ENCODE data around the gene FADS3. TPM values are rescaled to one million over a fixed set of nuclear protein-coding genes. Genes with fewer than 3 reads are reported as not detected.

FADS3 gene
- total RNA-seq, 3 donors from 2014 or later, result 8.4 to 21.0 (median 11.5) TPM

DNA sequence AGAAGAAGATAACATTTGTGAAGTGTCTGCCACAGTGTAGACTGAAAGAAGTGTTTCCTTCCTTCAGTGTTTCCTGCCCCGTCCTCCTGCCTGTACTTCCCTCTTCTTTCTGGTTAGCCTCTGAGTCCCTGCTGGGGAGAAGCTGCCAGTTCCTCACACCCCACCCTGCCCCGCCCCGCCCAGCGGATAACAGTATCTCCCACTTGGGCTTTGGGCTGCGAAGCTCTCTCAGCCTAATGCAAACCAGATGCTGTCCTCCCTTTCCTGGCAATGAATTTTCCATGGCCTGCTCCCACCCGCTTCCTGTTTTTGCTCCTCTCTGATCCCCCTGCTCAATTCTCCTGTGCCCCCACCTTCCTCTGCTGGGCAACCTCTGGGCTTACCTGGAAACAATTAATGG is 31.2 kb upstream of the FADS3 start:
- ATAC-seq, result peak; percentile 53
- Histone ChIP-seq H3K36me3 (ENCODE audit: low read depth) (no peaks in the 10 kb centered on the region), H3K4me3 (no peak overlapping the region), H3K9me3 (no peaks in the 10 kb centered on the region), H3K4me1 (ENCODE audit: low read depth) (no peaks in the 10 kb centered on the region)
- DNase-seq, result peak; percentile 36 to 79 (median 55)
- intact Hi-C loops (cut with DNase I, micrococcal nuclease), result no loop called here
- TF ChIP-seq, protein P1, sequence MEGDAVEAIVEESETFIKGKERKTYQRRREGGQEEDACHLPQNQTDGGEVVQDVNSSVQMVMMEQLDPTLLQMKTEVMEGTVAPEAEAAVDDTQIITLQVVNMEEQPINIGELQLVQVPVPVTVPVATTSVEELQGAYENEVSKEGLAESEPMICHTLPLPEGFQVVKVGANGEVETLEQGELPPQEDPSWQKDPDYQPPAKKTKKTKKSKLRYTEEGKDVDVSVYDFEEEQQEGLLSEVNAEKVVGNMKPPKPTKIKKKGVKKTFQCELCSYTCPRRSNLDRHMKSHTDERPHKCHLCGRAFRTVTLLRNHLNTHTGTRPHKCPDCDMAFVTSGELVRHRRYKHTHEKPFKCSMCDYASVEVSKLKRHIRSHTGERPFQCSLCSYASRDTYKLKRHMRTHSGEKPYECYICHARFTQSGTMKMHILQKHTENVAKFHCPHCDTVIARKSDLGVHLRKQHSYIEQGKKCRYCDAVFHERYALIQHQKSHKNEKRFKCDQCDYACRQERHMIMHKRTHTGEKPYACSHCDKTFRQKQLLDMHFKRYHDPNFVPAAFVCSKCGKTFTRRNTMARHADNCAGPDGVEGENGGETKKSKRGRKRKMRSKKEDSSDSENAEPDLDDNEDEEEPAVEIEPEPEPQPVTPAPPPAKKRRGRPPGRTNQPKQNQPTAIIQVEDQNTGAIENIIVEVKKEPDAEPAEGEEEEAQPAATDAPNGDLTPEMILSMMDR (IDR thresholded peaks at IDR 0.05), result no peak

GRCh38 chr11:61921446-61921845 is 30.1 kb upstream of the FADS3 start:
- intact Hi-C loops (cut with DNase I, micrococcal nuclease), result no loop called here
- no peaks in the 10 kb centered on the region for H3K4me1 ChIP-seq (ENCODE audit: low read depth)
- H3K9me3 ChIP-seq, result no peaks in the 10 kb centered on the region
- no peak for ATAC-seq
- TF ChIP-seq, protein P1 (IDR thresholded peaks at IDR 0.05), result no peak
- H3K4me3 ChIP-seq, result no peak overlapping the region
- H3K36me3 ChIP-seq (ENCODE audit: low read depth), result no peaks in the 10 kb centered on the region
- DNase-seq, result no peak

DNA sequence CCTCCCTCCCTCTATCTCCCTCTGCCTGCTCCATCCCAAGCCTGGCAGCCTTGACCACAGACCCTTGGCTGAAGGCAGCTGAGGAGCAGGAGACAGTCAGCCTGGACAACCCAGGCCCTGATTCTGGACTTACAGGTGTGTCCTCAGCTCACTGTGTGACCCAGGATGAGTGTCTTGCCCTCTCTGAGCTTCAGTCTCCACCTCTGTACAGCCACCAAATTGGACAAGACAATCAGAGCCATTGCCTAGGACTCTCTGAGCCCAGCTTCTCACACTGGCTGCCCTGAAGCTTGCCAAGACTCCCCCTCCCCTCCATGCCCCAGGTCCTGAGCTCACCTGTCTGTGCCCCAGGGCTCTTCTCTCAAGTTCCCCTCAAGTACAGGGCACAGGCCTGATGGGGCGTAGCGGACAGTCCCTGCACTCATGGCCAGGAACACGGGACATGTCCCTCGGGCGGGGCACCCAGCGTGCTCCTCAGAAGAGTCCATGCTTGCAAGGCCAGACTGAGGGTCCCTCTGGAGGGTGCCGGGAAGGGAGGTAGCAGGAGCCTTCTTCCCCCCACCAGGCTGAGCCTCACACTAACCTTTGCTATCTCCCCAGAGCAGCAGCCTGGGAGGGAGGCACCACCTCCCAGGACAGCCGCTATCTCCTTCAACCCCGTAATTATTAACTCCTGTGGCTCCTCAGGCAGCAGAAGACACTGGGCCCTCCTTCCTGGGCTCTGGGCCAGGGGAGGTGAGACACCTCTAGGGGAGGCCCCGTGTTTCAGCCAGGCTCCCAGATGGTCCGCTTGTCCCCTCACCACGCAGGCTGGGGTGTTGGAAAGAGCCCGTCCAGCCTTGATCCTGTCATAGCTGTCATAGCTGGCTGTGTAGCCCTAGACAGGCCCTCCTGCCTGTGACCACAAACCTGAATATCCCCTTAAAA is 28.6 kb upstream of the FADS3 start:
- TF ChIP-seq, protein P1 (IDR thresholded peaks at IDR 0.05), result no peak
- DNase-seq (peak in 2 of 3 donors; percentile 22 to 50), ATAC-seq (no peak)
- Histone ChIP-seq H3K4me1 (ENCODE audit: low read depth) (no peaks in the 10 kb centered on the region), H3K9me3 (no peaks in the 10 kb centered on the region), H3K36me3 (ENCODE audit: low read depth) (no peaks in the 10 kb centered on the region), H3K4me3 (no peak overlapping the region)
- intact Hi-C loops (cut with DNase I, micrococcal nuclease), result no loop called here

GRCh38 chr11:61918938-61919704 is 27.8 kb upstream of the FADS3 start:
- ATAC-seq (no peak), DNase-seq (peak in 1 of 3 donors; percentile 49)
- Histone ChIP-seq H3K36me3 (ENCODE audit: low read depth) (no peaks in the 10 kb centered on the region), H3K9me3 (no peaks in the 10 kb centered on the region), H3K4me3 (no peak overlapping the region), H3K4me1 (ENCODE audit: low read depth) (no peaks in the 10 kb centered on the region)
- intact Hi-C loops (cut with DNase I, micrococcal nuclease), result no loop called here
- TF ChIP-seq, protein P1 (IDR thresholded peaks at IDR 0.05), result no peak

GRCh38 chr11:61918251-61918937 is 27.0 kb upstream of the FADS3 start:
- DNase-seq, result peak in 2 of 3 donors; percentile 19 to 22
- H3K36me3 ChIP-seq (ENCODE audit: low read depth), result no peaks in the 10 kb centered on the region
- intact Hi-C loops (cut with DNase I, micrococcal nuclease), result no loop called here
- no peaks in the 10 kb centered on the region for H3K9me3 ChIP-seq
- H3K4me1 ChIP-seq (ENCODE audit: low read depth), result no peaks in the 10 kb centered on the region
- ATAC-seq, result no peak
- TF ChIP-seq, protein P1 (IDR thresholded peaks at IDR 0.05), result no peak
- no peak overlapping the region for H3K4me3 ChIP-seq
